DMS153 (cell line): ENCODE data around the gene KIAA0319L.

Experiments
- DNase-seq: peaks from one replicate; lab custom pipeline; 2025; lab: John Stamatoyannopoulos, UW

KIAA0319L gene

GRCh38 chr1:35561972-35562680 lies 4.9 kb upstream of the KIAA0319L start:
- DNase-seq = no peak

GRCh38 chr1:35561297-35561971 lies 4.2 kb upstream of the KIAA0319L start:
- DNase-seq = no peak

- no peak for DNase-seq
These were observed 3.3 kb upstream of the KIAA0319L start for GRCh38 chr1:35560256-35561225.

- no peak for DNase-seq
These were observed 2.2 kb upstream of the KIAA0319L start for GRCh38 chr1:35559317-35559944.

- no peak for DNase-seq
These were observed 1.4 kb upstream of the KIAA0319L start for GRCh38 chr1:35558374-35559316.

- peak; percentile 99 for DNase-seq
These were observed 589 bp upstream of the KIAA0319L start, which contains the start of gene NCDN for GRCh38 chr1:35557611-35558373. NCDN (plus strand) TSS chr1:35557799; CDS start chr1:35558191, 392 bp downstream.

GRCh38 chr1:35556484-35557117 lies 602 bp downstream of the KIAA0319L start:
- DNase-seq = peak; percentile 61

- DNase-seq = peak; percentile 98
These were observed 1.4 kb downstream of the KIAA0319L start for GRCh38 chr1:35555601-35556477.

- DNase-seq = no peak
These were observed 2.0 kb downstream of the KIAA0319L start for GRCh38 chr1:35555212-35555584.

- DNase-seq = peak; percentile 62
These were observed 2.7 kb downstream of the KIAA0319L start for GRCh38 chr1:35554266-35555211.

GRCh38 chr1:35553851-35554250 lies 3.4 kb downstream of the KIAA0319L start:
- no peak for DNase-seq

- DNase-seq = no peak
These were observed 10.6 kb downstream of the KIAA0319L start for GRCh38 chr1:35546614-35547013.

- peak; percentile 78 for DNase-seq
These were observed 12.2 kb downstream of the KIAA0319L start for GRCh38 chr1:35544976-35545375.

GRCh38 chr1:35539824-35540261 lies 17.4 kb downstream of the KIAA0319L start:
- DNase-seq = no peak

GRCh38 chr1:35539073-35539823 lies 18.0 kb downstream of the KIAA0319L start:
- DNase-seq = peak; percentile 61

- DNase-seq = no peak
These were observed 19.4 kb downstream of the KIAA0319L start for GRCh38 chr1:35537806-35538205.
